Right lung (tissue), 5 donors: ENCODE results near the gene ACSM3. TPM values are rescaled to one million over a fixed set of nuclear protein-coding genes. Genes with fewer than 3 reads are reported as not detected.

Source experiments
- polyA plus RNA-seq, 5 donors: library from polyadenylated mRNA; unstranded; fragments of 120-200 nt; gene quantifications; one replicate each; pipeline versions ENCODE4 v1.2.1 to v1.2.3, GENCODE V29; 2013; ENCODE audit warnings: inconsistent platforms in 1 of 5, low replicate concordance in 1 of 5; ENCODE audit not compliant: insufficient read length in 5 of 5, insufficient read depth in 1 of 5

ACSM3 gene
- polyA plus RNA-seq, 5 donors, result 49.6 to 73.2 (median 65.9) TPM

Other genes starting within 250 kb of the ACSM3 start
- 1 to 10 TPM in 3 of 5 donors, under 1 TPM in 2; 0.32 to 1.9 (median 1.0) TPM for gene ACSM2B, start 187.6 kb upstream of the ACSM3 start, polyA plus RNA-seq
- 1 to 10 TPM in 2 of 5 donors, under 1 TPM in 3; 0.82 to 1.6 (median 0.97) TPM for gene ACSM1, start 66.3 kb upstream of the ACSM3 start, polyA plus RNA-seq
- gene THUMPD1, start 22.2 kb upstream of the ACSM3 start, polyA plus RNA-seq, result 10 to 100 TPM; 59.5 to 86.0 (median 79.9) TPM
- gene ERI2, start 42.5 kb downstream of the ACSM3 start, polyA plus RNA-seq, result 10 to 100 TPM; 23.3 to 47.9 (median 37.4) TPM
- gene REXO5, start 42.5 kb downstream of the ACSM3 start, polyA plus RNA-seq, result 10 to 100 TPM in 3 of 5 donors, 1 to 10 TPM in 2; 8.1 to 14.3 (median 11.5) TPM
- 10 to 100 TPM in 1 of 5 donors, 1 to 10 TPM in 4; 7.2 to 10.2 (median 7.9) TPM for gene DCUN1D3, start 136.3 kb downstream of the ACSM3 start, polyA plus RNA-seq
- gene LYRM1, start 136.8 kb downstream of the ACSM3 start, polyA plus RNA-seq, result 10 to 100 TPM; 25.5 to 33.4 (median 30.2) TPM